Fibroblast of gingiva (primary cell): ENCODE results near the gene LRRFIP1.
"Not testable (repeated sequence)": the region's sequence is repeated elsewhere in the genome, so short reads cannot be mapped to it uniquely, and the experiment has no call there.

ENCODE experiments used
- DNase-seq: peaks from one replicate; pipeline ENCODE4 v3.0.0-alpha.2; 2011; ENCODE audit warnings: low read depth

The LRRFIP1 gene

GRCh38 chr2:237782181-237782580 is 154.8 kb downstream of the LRRFIP1 start:
- DNase-seq, result no peak

DNA sequence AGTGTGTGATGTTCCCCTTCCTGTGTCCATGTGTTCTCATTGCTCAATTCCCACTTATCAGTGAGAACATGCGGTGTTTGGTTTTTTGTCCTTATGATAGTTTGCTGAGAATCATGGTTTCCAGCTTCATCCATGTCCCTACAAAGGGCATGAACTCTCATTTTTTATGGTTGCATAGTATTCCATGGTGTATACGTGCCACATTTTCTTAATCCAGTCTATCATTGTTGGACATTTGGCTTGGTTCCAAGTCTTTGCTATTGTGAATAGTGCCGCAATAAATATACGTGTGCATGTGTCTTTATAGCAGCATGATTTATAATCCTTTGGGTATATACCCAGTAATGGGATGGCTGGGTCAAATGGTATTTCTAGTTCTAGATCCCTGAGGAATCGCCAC is 156.3 kb downstream of the LRRFIP1 start:
- DNase-seq, result not testable (repeated sequence)

DNA sequence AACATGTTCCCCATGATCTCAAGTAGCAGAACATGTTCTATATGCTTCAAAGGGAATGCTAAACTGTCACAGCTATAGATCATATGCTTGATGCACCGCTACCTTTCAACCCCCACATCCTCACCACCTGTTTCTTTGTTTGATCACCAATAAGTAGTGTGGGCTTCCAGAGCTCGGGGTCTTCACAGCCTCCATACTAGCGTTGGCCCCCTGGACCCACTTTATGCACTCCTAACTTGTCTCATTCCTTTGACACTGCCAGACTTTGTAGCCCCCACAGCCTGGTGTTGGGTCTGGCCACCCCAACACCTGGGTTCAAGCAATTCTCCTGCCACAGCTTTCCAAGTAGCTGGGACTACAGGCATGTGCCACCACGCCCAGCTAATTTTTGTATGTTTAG is 159.5 kb downstream of the LRRFIP1 start:
- no peak for DNase-seq

- DNase-seq, result no peak
Observed at GRCh38 chr2:237790353-237790752, 163.0 kb downstream of the LRRFIP1 start.

DNA sequence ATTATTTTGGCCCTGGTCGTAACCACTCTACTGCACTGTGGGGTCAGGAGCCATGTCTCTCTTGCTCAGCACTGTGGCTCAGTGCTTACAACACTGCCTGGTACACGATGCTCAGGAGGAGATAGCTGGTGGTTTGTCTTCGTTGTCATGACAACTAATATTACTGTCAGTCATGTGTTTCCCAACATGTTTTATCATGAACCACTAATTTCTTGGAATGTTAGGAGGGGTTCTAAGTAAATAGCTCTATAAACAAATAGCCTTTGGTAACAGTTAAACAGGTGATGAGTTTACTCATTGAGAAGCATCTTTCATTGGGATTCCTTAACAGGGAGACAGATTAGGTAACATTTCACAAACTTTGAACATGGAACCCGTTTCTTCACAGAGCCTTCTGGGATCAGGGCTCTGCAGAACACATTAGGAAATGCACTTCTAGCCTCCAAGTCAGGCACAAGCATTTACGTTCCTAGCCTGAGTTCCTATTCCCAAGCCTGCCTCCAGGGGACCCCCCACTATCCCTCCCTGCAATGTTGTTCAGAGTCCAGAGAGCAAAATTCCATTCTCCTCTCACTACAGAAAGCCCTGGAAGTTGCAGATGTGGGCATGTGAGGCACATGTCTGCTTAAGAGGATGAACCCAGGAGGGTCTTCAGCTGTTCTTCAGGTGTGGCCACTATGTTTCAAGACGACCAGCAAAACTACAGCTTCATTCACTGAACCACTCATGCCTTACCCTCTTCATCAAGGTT is 164.8 kb downstream of the LRRFIP1 start:
- no peak for DNase-seq

DNA sequence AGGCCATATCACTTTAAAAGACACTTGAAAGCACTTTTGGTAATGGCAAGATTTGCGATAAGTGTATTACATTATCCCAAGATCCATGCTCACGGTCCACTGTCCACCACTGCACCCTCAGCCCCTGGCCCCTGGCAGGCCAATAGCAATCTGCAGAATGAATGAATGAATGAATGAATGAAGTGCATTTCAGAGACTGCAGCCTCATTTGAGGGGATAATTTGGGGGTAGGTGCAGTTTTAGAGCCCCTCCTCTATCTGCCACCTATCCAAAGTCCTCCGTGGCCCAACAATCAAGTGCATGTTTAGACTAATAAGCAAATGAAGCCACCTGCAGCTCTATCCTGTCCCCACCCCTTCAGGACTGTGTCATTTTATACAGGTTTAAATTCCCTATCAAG is 169.9 kb downstream of the LRRFIP1 start:
- DNase-seq, result no peak

DNA sequence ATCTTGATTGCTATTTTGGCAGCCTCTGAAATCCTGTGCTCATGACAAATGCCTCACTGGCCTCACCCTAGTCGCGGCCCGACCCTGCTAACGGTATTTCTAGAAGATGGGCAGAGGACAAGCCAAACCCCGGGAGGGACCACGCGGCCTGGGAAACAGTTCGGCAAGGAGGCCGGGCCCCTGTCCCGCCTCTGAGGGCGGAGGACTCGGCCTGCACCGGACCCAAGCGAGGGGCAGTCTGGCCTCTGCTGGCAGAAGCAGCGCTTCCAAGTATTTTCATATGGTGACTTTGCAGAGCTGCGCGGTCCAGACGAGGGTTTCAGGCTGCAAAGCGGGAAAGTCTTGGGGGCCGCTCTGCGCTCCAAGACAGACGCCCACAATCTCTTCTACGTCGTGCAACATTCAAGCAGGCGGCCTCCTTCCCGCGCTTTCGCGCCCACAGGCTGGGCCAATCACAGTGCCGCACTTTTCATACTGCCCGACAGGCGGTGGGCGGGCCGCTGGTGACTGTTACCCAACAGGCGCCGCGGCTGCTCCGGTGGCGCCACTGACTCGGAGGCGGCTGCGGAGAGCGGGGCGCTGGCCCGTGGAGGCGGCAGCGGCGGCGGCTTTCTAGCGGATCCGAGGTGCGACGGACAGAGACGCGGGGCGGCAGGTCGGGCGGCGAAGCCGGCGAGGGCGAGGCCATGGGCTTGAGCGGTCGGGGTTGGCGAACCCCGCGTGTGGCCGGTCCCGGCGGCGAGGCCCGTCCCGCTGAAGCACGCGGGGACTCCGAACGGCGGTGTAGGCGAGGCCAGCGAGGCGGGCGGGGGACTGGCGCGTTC is 171.1 kb downstream of the LRRFIP1 start, which contains the start of gene RBM44:
RBM44 (plus strand) TSS at position 544 of the 824 bp plus-strand sequence. CDS start 14,831 bp downstream, outside the sequence.
- DNase-seq, result no peak

- DNase-seq, result no peak
Observed at GRCh38 chr2:237799060-237799428, 171.7 kb downstream of the LRRFIP1 start.

DNA sequence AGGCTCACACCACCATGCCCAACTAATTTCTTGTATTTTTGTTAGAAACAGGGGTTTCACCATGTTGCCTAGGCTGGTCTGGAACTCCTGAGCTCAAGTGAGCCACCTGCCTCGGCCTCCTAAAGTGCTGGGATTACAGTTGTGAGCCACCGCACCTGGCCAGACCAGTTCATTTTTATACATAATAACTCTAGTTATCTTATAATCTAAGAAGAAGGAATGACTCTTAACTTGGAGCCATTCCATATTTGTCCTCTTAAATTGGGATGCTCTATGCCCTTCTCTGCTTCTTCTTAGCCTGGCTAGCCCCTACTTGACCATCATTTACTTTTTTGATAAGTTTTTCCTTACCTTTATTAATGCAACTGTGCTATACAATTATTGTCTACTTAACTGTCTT is 174.1 kb downstream of the LRRFIP1 start:
- no peak for DNase-seq

DNA sequence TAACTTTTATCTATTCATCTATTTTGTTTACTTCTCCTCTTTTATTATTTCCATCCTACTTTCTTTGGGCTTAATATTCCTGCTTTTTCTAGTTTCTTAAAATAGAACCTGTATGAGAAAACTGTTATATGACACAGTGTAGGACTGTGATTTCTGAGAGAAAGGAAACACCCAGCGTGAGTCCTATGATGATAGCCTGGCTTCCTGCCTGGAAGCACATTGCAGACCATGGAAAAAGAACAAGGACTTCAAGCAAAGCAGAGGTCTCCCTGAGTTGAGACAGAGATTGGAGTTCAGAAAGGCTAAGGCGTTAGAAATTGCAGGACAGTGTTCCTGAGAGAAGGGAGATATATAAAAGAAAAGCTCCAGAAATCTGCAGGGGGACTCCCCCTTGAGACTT is 178.9 kb downstream of the LRRFIP1 start:
- DNase-seq, result no peak

- DNase-seq, result no peak
Observed at GRCh38 chr2:237815637-237816036, 188.2 kb downstream of the LRRFIP1 start.

DNA sequence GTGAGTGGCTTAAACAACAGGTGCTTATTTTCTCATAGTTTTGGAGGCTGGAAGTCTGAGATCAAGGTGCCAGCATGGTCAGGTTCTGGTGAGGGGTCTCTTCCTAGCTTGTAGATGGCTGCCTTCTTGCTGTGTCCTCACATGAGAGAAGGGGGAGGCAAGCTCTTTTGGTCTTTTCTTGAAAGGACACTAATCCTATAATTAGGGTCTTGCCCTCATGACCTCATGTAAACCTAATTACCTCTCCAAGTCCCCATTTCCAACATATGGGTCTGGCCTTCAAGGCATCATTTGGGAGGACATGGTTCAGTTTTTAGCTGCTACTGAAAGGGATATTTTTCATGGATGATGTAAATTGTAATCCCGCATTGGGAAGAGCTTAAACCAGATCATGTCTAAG is 189.1 kb downstream of the LRRFIP1 start:
- no peak for DNase-seq

GRCh38 chr2:237818066-237818473 is 190.7 kb downstream of the LRRFIP1 start:
- peak; percentile 72 for DNase-seq

GRCh38 chr2:237819231-237819630 is 191.8 kb downstream of the LRRFIP1 start:
- DNase-seq, result no peak

- no peak for DNase-seq
Observed at GRCh38 chr2:237820421-237820820, 193.0 kb downstream of the LRRFIP1 start.

GRCh38 chr2:237823544-237823943 is 196.2 kb downstream of the LRRFIP1 start:
- no peak for DNase-seq

GRCh38 chr2:237824085-237824484 is 196.7 kb downstream of the LRRFIP1 start:
- DNase-seq, result no peak

- no peak for DNase-seq
Observed at GRCh38 chr2:237827421-237827987, 200.1 kb downstream of the LRRFIP1 start.
